WTC11 (cell line): Measurements from ENCODE around the gene EEF1AKMT4. TPM values are rescaled to one million over a fixed set of nuclear protein-coding genes. Genes with fewer than 3 reads are reported as not detected.

Source experiments
- ATAC-seq: fragments of 200-7000 bp; cut with Tn5 transposase; 2 replicates; pipeline ENCODE4 v1.10.0; 2021; ENCODE audit warnings: mild to moderate bottlenecking, moderate library complexity
- CTCF ChIA-PET: fragments of 300-600 bp; sonication (Branson Sonifier 250); formaldehyde crosslinking; loops from one replicate; lab custom pipeline; 2021; ENCODE audit warnings: antibody characterized with exemption; lab: Charles Lee
- POLR2A ChIA-PET: fragments of 350-600 bp; sonication (Branson Sonifier 250); formaldehyde crosslinking; loops from one replicate; lab custom pipeline; 2021; ENCODE audit warnings: antibody characterized with exemption; lab: Charles Lee
- DNase-seq: peaks from one replicate; pipeline ENCODE4 v3.0.0; 2021; ENCODE audit warnings: low spot score
- H3K27ac Mint-ChIP-seq: 2 replicates; pipeline ENCODE4 v1.8.0; 2021; ENCODE audit warnings: mixed read lengths
- H3K27me3 Mint-ChIP-seq: 2 replicates; pipeline ENCODE4 v1.8.0; 2021; ENCODE audit warnings: low read depth, mild to moderate bottlenecking, moderate library complexity, mixed read lengths
- H3K36me3 Mint-ChIP-seq: 2 replicates; pipeline ENCODE4 v1.8.0; 2021; ENCODE audit warnings: mixed read lengths
- H3K4me1 Mint-ChIP-seq: 2 replicates; pipeline ENCODE4 v1.8.0; 2022; ENCODE audit warnings: mixed read lengths
- H3K4me3 Mint-ChIP-seq: 2 replicates; pipeline ENCODE4 v1.8.0; 2021; ENCODE audit warnings: mild to moderate bottlenecking, moderate library complexity, mixed read lengths
- H3K9me3 Mint-ChIP-seq: 2 replicates; pipeline ENCODE4 v1.8.0; 2021; ENCODE audit warnings: mixed read lengths
- ATF1 ChIP-seq: sonication (generic); formaldehyde crosslinking; IDR thresholded peaks from 2 replicates; pipeline ENCODE4 v1.8.1; 2023; ENCODE audit warnings: mild to moderate bottlenecking, moderate library complexity, missing genetic modification reagents
- CREB1 ChIP-seq: sonication (generic); formaldehyde crosslinking; IDR thresholded peaks from 2 replicates; pipeline ENCODE4 v1.8.0; 2023; ENCODE audit warnings: mild to moderate bottlenecking, missing genetic modification reagents
- E2F1 ChIP-seq: sonication (generic); formaldehyde crosslinking; IDR thresholded peaks from 2 replicates; pipeline ENCODE4 v1.8.0; 2022; ENCODE audit warnings: mild to moderate bottlenecking, missing genetic modification reagents
- ESRRA ChIP-seq: sonication (generic); formaldehyde crosslinking; IDR thresholded peaks from 2 replicates; pipeline ENCODE4 v1.8.1; 2022; ENCODE audit warnings: mild to moderate bottlenecking, missing genetic modification reagents, borderline replicate concordance
- FOXK1 ChIP-seq: sonication (generic); formaldehyde crosslinking; IDR thresholded peaks from 2 replicates; pipeline ENCODE4 v1.8.0; 2022; ENCODE audit warnings: mild to moderate bottlenecking, moderate library complexity, missing genetic modification reagents
- GABPB1 ChIP-seq: sonication (generic); formaldehyde crosslinking; IDR thresholded peaks from 2 replicates; pipeline ENCODE4 v1.8.1; 2023; ENCODE audit warnings: mild to moderate bottlenecking, missing genetic modification reagents
- GTF2I ChIP-seq: fragments of 250-450 bp; sonication (Bioruptor Pico); conservative IDR thresholded peaks from 2 replicates; pipeline ENCODE4 v1.4.0; 2021; ENCODE audit warnings: mild to moderate bottlenecking
- JAZF1 ChIP-seq: fragments of 250-450 bp; sonication (Bioruptor Pico); IDR thresholded peaks from 2 replicates; pipeline ENCODE4 v1.9.0; 2021; ENCODE audit warnings: moderate library complexity, mild to moderate bottlenecking, inconsistent platforms
- KAT7 ChIP-seq: sonication (generic); formaldehyde crosslinking; IDR thresholded peaks from 2 replicates; pipeline ENCODE4 v1.8.1; 2023; ENCODE audit warnings: missing genetic modification reagents, mild to moderate bottlenecking, borderline replicate concordance
- NFATC4 ChIP-seq: fragments of 250-450 bp; sonication (Bioruptor Pico); IDR thresholded peaks from 2 replicates; pipeline ENCODE4 v1.9.0; 2021; ENCODE audit warnings: mild to moderate bottlenecking
- OVOL2 ChIP-seq: fragments of 250-450 bp; sonication (Bioruptor Pico); IDR thresholded peaks from 2 replicates; pipeline ENCODE4 v1.9.0; 2021; ENCODE audit warnings: mild to moderate bottlenecking, borderline replicate concordance
- SMAD3 ChIP-seq: sonication (generic); formaldehyde crosslinking; IDR thresholded peaks from 2 replicates; pipeline ENCODE4 v1.8.0; 2022; ENCODE audit warnings: missing genetic modification reagents, mild to moderate bottlenecking, borderline replicate concordance
- SOX15 ChIP-seq: fragments of 250-450 bp; sonication (Bioruptor Pico); IDR thresholded peaks from 2 replicates; pipeline ENCODE4 v1.9.0; 2021; ENCODE audit warnings: mild to moderate bottlenecking
- SP1 ChIP-seq: sonication (generic); formaldehyde crosslinking; conservative IDR thresholded peaks from 2 replicates; pipeline ENCODE4 v1.8.1; 2022; ENCODE audit warnings: missing genetic modification reagents
- TCF7 ChIP-seq: sonication (generic); formaldehyde crosslinking; IDR thresholded peaks from 2 replicates; pipeline ENCODE4 v1.8.0; 2022; ENCODE audit warnings: mild to moderate bottlenecking, low read depth, missing genetic modification reagents, moderate library complexity
- ZBTB21 ChIP-seq: sonication (generic); formaldehyde crosslinking; IDR thresholded peaks from 2 replicates; pipeline ENCODE4 v1.8.1; 2023; ENCODE audit warnings: mild to moderate bottlenecking, missing genetic modification reagents, borderline replicate concordance
- ZNF121 ChIP-seq: sonication (generic); formaldehyde crosslinking; IDR thresholded peaks from 2 replicates; pipeline ENCODE4 v1.8.0; 2023; ENCODE audit warnings: missing genetic modification reagents
- ZNF138 ChIP-seq: sonication (generic); formaldehyde crosslinking; conservative IDR thresholded peaks from 2 replicates; pipeline ENCODE4 v1.8.1; 2022; ENCODE audit warnings: mild to moderate bottlenecking, moderate library complexity, missing genetic modification reagents
- ZNF219 ChIP-seq: sonication (generic); formaldehyde crosslinking; IDR thresholded peaks from 2 replicates; pipeline ENCODE4 v1.8.0; 2023; ENCODE audit warnings: missing genetic modification reagents, mild to moderate bottlenecking, borderline replicate concordance
- ZNF232 ChIP-seq: sonication (generic); formaldehyde crosslinking; IDR thresholded peaks from 2 replicates; pipeline ENCODE4 v1.8.0; 2022; ENCODE audit warnings: mild to moderate bottlenecking, missing genetic modification reagents
- ZNF671 ChIP-seq: fragments of 250-450 bp; sonication (Bioruptor Pico); IDR thresholded peaks from 2 replicates; pipeline ENCODE4 v1.8.0; 2021; ENCODE audit warnings: mild to moderate bottlenecking
- total RNA-seq: library from RNA; stranded (reverse); gene quantifications from 3 replicates; pipeline ENCODE4 v1.2.3, GENCODE V29; 2021
- TF ChIP-seq, protein P1 (sequence below): sonication (generic); formaldehyde crosslinking; IDR thresholded peaks from 2 replicates; pipeline ENCODE4 v1.8.1; 2022; ENCODE audit warnings: low read depth, mild to moderate bottlenecking, moderate library complexity, missing genetic modification reagents, borderline replicate concordance

The EEF1AKMT4 gene
- total RNA-seq, 1 experiment from 2014 or later: 11.3 TPM

- no peak for TF ChIP-seq CREB1
- TF ChIP-seq, all 79 proteins: peak for 0
These were observed 9.5 kb downstream of the EEF1AKMT4 start (continued) for GRCh38 chr3:184258926-184259325.

DNA sequence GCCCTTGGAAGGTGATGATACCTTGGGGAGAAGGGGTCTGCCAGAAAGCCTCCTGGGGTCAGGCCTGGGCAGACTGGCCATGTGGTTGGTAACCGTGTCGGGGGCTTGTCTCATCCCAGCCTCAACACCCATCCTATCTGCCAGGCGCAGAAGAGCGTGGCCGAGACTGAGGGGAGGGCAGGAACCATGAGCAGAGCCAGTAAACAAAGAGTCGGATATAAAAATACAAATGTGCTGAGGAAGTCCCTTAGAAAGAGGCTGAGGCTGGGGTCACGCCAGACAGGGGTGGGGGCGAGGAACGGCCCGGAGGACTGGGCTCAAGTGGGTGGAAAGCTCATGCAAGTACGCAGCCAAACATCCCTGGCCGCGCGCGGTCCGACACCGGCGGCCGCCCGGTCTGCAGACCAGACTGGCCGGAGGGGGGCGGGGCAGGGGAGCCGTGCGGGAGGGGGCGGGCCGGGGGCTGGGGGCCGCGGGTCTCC lies 10.0 kb downstream of the EEF1AKMT4 start:
- Mint-ChIP-seq H3K4me3 (peak overlapping the region; percentile 62), H3K9me3 (no peaks in the 10 kb centered on the region), H3K36me3 (peaks cover 3% of the 10 kb centered on the region; the same call in 1 of the 2 replicates), H3K27ac (no peak overlapping the region), H3K27me3 (peaks cover 65% of the 10 kb centered on the region), H3K4me1 (peaks cover 12% of the 10 kb centered on the region)
- ChIA-PET POLR2A (no interaction called here), CTCF (interaction anchor here (0.7 to 4.4 kb wide), 5 partner anchors 10 to 249 kb away, joined by 5 to 28 read pairs (median 7); partner anchors contain the start of gene EEF1AKMT4)
- no peak for TF ChIP-seq GABPB1
- no peak for TF ChIP-seq FOXK1 (CRISPR knock-in tag)
- no peak for TF ChIP-seq OVOL2 (CRISPR knock-in tag)
- TF ChIP-seq ZNF219 (CRISPR knock-in tag): no peak
- no peak for TF ChIP-seq KAT7
- TF ChIP-seq NFATC4 (CRISPR knock-in tag): no peak
- no peak for TF ChIP-seq ZNF138
- TF ChIP-seq, protein P1, sequence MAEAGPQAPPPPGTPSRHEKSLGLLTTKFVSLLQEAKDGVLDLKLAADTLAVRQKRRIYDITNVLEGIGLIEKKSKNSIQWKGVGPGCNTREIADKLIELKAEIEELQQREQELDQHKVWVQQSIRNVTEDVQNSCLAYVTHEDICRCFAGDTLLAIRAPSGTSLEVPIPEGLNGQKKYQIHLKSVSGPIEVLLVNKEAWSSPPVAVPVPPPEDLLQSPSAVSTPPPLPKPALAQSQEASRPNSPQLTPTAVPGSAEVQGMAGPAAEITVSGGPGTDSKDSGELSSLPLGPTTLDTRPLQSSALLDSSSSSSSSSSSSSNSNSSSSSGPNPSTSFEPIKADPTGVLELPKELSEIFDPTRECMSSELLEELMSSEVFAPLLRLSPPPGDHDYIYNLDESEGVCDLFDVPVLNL (CRISPR knock-in tag): no peak
- TF ChIP-seq ZNF121 (CRISPR knock-in tag): no peak
- TF ChIP-seq ZNF671 (CRISPR knock-in tag): no peak
- TF ChIP-seq ESRRA (CRISPR knock-in tag): no peak
- TF ChIP-seq JAZF1 (CRISPR knock-in tag): no peak
- no peak for TF ChIP-seq E2F1
- no peak for TF ChIP-seq SMAD3 (CRISPR knock-in tag)
- ATAC-seq (no peak), DNase-seq (no peak)

GRCh38 chr3:184259878-184260723 lies 10.6 kb downstream of the EEF1AKMT4 start:
- CTCF ChIA-PET: interaction anchor here (0.7 to 4.4 kb wide), 10 partner anchors 10 to 250 kb away, joined by 3 to 28 read pairs (median 6); partner anchors contain the start of genes ABCC5, ECE2 and EEF1AKMT4
- ATAC-seq (peak; percentile 4), DNase-seq (peak; percentile 56)
- Mint-ChIP-seq H3K36me3 (peaks cover 3% of the 10 kb centered on the region; the same call in 1 of the 2 replicates), H3K27me3 (peaks cover 71% of the 10 kb centered on the region), H3K4me3 (peak overlapping the region; percentile 92), H3K27ac (no peak overlapping the region), H3K9me3 (no peaks in the 10 kb centered on the region), H3K4me1 (peaks cover 12% of the 10 kb centered on the region)
- POLR2A ChIA-PET: interaction anchor here (0.6 to 1.7 kb wide), 2 partner anchors 18 to 245 kb away, joined by 3 to 6 read pairs; no protein-coding TSS in a partner anchor
- TF ChIP-seq SOX15 (CRISPR knock-in tag) (no peak), SP1 (CRISPR knock-in tag) (no peak), GTF2I (CRISPR knock-in tag) (no peak), ZNF232 (CRISPR knock-in tag) (no peak), KAT7 (no peak), ATF1 (CRISPR knock-in tag) (no peak), ZBTB21 (CRISPR knock-in tag) (no peak), TCF7 (CRISPR knock-in tag) (0 out of 2 replicates have a peak, but pooled peaks have one; percentile 27)
